Right lobe of liver (tissue), 6 donors: ENCODE data around the gene CDKL5. TPM values are rescaled to one million over a fixed set of nuclear protein-coding genes. Genes with fewer than 3 reads are reported as not detected.

ENCODE experiments used
- ATAC-seq, 4 donors: fragments of 200-7000 bp; cut with Tn5 transposase; one replicate each; pipeline ENCODE4 v1.9.1; 2020; ENCODE audit warnings: mild to moderate bottlenecking in 4 of 4, moderate library complexity in 4 of 4
- DNase-seq, 3 donors: peaks; one replicate each; pipeline ENCODE4 v3.0.0-alpha.2; 2020
- H3K27ac ChIP-seq, 3 donors: fragments of 200-600 bp; one replicate each; pipeline ENCODE4 v1.8.0; 2022
- H3K27me3 ChIP-seq, 2 donors: fragments of 200-600 bp; one replicate each; pipeline ENCODE4 v1.8.0; 2022
- H3K36me3 ChIP-seq, 4 donors: fragments of 200-600 bp; sonication (generic) in 1 of 4; one replicate each; pipeline versions ENCODE4 v1.5.1 to v1.8.0; 2017 to 2022; ENCODE audit warnings: control low read depth in 1 of 4
- H3K4me1 ChIP-seq, 4 donors: fragments of 200-600 bp; sonication (generic) in 1 of 4; one replicate each; pipeline versions ENCODE4 v1.5.1 to v1.8.0; 2017 to 2022; ENCODE audit warnings: control low read depth in 1 of 4
- H3K4me3 ChIP-seq, 3 donors: fragments of 200-600 bp; one replicate each; pipeline ENCODE4 v1.8.0; 2022
- H3K9me3 ChIP-seq, 4 donors: fragments of 200-600 bp; sonication (generic) in 1 of 4; one replicate each; pipeline versions ENCODE4 v1.5.1 to v1.8.0; 2017 to 2022; ENCODE audit warnings: control low read depth in 1 of 4
- POLR2A ChIP-seq: fragments of 450-650 bp; IDR thresholded peaks from one replicate; pipeline ENCODE4 v1.6.1; 2017; ENCODE audit warnings: antibody characterized with exemption, mild to moderate bottlenecking
- WGBS: methylation state at CpG from one replicate; pipeline ENCODE4 v1.1.6; 2018; ENCODE audit warnings: low coverage, low lambda C conversion rate; ENCODE audit not compliant: insufficient coverage; ENCODE audit errors: missing lambda C conversion rate; 5-methylcytosine and 5-hydroxymethylcytosine counted together
- intact Hi-C, 2 donors: fragments of 100-400 bp; cut with DNase I; formaldehyde crosslinking; loops; one replicate each; pipeline versions ENCODE4 v1.11.2 to v1.14.1; 2022
- total RNA-seq, 6 experiments: library from RNA; depleted of rRNA in 2 of 6; stranded (reverse); fragments of >200 nt in 2 of 6; fragmentation: NEBNext Ultra II Directional in 3 of 6; extraction: Animal tissue kit (Norgen Biotek cat#: 25700) in 3 of 6; gene quantifications; one replicate each; pipeline versions ENCODE4 v1.1.0 to v1.2.4, GENCODE V29; 2016 to 2023
- TF ChIP-seq, protein P1 (sequence below), 4 donors: fragments of 200-600 bp in 3 of 4; fragments of 450-650 bp in 1 of 4; IDR thresholded peaks; one replicate each; pipeline versions ENCODE4 v1.5.1 to v1.8.0; 2016 to 2022; ENCODE audit warnings: antibody characterized with exemption in 4 of 4, mild to moderate bottlenecking in 2 of 4
- donor health status: DM: no; HTN: yes; CAD: no.
- donor health status: DM: no; HTN: no; CAD: no.
- donor health status: DM: no; HTN: no; CAD: no.
- donor health status: DM: no; HTN: yes; CAD: no.
- donor health status: DM: no; HTN: yes; CAD: no.

The CDKL5 gene
- total RNA-seq, 6 experiments from 2014 or later: 1.7 to 3.1 (median 2.4) TPM

DNA sequence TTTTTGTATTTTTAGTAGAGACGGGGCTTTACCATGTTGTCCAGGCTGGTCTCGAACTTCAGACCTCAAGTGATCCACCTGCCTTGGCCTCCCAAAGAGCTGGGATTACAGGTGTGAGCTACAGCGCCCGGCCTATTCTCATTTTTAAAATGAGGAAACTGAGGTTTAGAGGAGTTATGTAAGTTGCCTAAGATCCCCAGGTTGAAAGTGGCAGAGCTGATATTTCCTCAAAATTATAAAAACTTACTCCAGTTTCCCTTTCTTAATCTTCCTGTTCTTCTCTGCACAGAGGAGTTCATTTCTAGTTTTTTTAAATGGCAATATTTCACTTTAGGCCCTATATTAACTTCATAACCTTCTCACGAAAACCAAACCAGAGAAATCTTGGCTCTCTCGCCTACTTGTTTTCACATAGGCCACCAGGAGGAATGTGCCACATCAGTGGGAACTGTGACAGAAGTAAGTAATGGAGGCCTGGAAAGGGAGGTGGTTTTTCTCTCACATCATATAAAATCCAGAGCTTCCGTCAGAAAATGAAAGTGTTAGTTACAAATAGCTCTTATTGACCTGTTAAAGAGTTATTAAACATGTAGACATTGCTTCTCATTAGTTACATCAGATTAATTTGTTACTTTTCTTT, 262.6 kb downstream of the CDKL5 start:
- no peaks in the 10 kb centered on the region for H3K36me3 ChIP-seq
- ATAC-seq (no peak), DNase-seq (no peak)
- TF ChIP-seq, protein P1, sequence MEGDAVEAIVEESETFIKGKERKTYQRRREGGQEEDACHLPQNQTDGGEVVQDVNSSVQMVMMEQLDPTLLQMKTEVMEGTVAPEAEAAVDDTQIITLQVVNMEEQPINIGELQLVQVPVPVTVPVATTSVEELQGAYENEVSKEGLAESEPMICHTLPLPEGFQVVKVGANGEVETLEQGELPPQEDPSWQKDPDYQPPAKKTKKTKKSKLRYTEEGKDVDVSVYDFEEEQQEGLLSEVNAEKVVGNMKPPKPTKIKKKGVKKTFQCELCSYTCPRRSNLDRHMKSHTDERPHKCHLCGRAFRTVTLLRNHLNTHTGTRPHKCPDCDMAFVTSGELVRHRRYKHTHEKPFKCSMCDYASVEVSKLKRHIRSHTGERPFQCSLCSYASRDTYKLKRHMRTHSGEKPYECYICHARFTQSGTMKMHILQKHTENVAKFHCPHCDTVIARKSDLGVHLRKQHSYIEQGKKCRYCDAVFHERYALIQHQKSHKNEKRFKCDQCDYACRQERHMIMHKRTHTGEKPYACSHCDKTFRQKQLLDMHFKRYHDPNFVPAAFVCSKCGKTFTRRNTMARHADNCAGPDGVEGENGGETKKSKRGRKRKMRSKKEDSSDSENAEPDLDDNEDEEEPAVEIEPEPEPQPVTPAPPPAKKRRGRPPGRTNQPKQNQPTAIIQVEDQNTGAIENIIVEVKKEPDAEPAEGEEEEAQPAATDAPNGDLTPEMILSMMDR (IDR thresholded peaks at IDR 0.05): no peak
- no peak for TF ChIP-seq POLR2A
- H3K27me3 ChIP-seq: no peaks in the 10 kb centered on the region
- H3K4me1 ChIP-seq: no peaks in the 10 kb centered on the region
- intact Hi-C loops: no loop called here
- no peak overlapping the region for H3K4me3 ChIP-seq
- H3K9me3 ChIP-seq: no peaks in the 10 kb centered on the region
- H3K27ac ChIP-seq: no peak overlapping the region
- WGBS: 64% methylated on average over 7 of the region's 7 CpGs

DNA sequence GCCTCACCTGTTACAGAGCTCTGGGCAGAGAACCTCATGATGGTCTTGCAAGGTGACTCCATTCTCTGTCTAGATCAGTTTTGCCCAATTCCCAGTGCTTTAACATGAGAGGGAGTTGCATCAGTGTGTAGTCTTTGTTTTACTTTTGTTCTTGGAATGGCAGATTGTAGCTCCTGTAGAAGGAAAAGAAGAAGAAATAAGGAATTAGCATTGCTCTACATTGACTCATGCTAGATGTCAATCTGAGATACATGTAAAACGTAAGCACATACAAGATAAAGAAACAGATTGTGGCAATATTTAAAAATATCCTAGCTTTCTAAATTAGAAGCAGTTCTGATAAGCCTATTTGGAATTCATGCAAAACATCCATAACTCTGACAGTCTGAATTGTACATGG, 266.0 kb downstream of the CDKL5 start:
- ATAC-seq: no peak
- H3K9me3 ChIP-seq: no peaks in the 10 kb centered on the region
- TF ChIP-seq, protein P1 (IDR thresholded peaks at IDR 0.05): no peak
- no peaks in the 10 kb centered on the region for H3K36me3 ChIP-seq
- H3K27me3 ChIP-seq: no peaks in the 10 kb centered on the region
- WGBS: 50% methylated on average over 1 of the region's 1 CpG
- DNase-seq: no peak
- H3K4me1 ChIP-seq: no peaks in the 10 kb centered on the region
- H3K4me3 ChIP-seq: no peak overlapping the region
- intact Hi-C loops: no loop called here
- no peak overlapping the region for H3K27ac ChIP-seq

DNA sequence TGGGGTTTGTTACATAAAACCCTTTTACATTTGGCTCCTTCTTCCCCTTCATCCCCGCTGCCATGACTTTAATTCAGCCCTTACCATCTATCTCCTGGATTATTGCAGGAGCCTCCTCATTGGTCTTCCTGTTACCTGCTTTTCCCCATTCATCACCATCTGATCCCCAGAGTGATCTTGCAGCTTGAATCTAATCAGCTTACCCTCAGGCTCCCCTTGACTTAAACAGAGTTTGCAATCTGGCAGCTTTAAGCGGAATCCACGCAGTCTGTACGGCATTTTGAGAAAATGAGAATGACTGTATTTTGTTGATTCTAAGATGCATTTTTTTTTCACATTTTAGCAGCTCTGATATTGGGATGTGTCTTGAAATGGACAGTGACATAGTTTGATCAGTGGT, 267.1 kb downstream of the CDKL5 start:
- no peaks in the 10 kb centered on the region for H3K27me3 ChIP-seq
- H3K9me3 ChIP-seq: no peaks in the 10 kb centered on the region
- ATAC-seq (no peak), DNase-seq (no peak)
- TF ChIP-seq POLR2A: no peak
- TF ChIP-seq, protein P1 (IDR thresholded peaks at IDR 0.05): no peak
- intact Hi-C loops: no loop called here
- 83% methylated on average over 4 of the region's 4 CpGs for WGBS
- H3K36me3 ChIP-seq: no peaks in the 10 kb centered on the region
- no peaks in the 10 kb centered on the region for H3K4me1 ChIP-seq
- no peak overlapping the region for H3K4me3 ChIP-seq
- no peak overlapping the region for H3K27ac ChIP-seq

DNA sequence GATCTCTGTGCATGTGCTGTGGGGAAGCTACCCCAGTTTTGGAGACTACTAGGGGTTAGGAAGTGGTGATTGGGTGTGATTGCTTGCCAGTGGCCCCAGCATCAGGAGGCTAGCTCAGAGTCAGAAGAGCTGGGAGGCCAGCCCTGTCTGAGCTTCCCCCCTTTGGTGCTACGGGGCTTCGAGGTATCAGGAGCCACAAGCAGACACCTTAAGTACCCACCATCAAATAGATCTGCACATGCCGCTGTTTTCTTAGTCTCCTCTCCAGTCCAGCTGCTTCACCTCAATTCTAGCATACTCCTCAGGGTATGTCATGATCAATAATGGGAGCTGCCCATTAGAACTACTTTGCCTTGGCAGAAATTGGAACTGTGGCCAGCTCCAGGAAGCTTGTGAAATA, 271.2 kb downstream of the CDKL5 start:
- peaks cover 0 to 5% of the 10 kb centered on the region in 2 donors for H3K27me3 ChIP-seq
- no peak overlapping the region for H3K27ac ChIP-seq
- DNase-seq (no peak), ATAC-seq (no peak)
- TF ChIP-seq, protein P1 (IDR thresholded peaks at IDR 0.05): no peak
- no peak for TF ChIP-seq POLR2A
- 62% methylated on average over 2 of the region's 3 CpGs for WGBS
- no peaks in the 10 kb centered on the region for H3K9me3 ChIP-seq
- H3K4me3 ChIP-seq: no peak overlapping the region
- no peaks in the 10 kb centered on the region for H3K36me3 ChIP-seq
- intact Hi-C loops: no loop called here
- H3K4me1 ChIP-seq: no peaks in the 10 kb centered on the region
